Measurements from ENCODE around the gene RLN3. TPM values are rescaled to one million over a fixed set of nuclear protein-coding genes. Genes with fewer than 3 reads are reported as not detected.
"Not testable (repeated sequence)": the region's sequence is repeated elsewhere in the genome, so short reads cannot be mapped to it uniquely, and the experiment has no call there.

Gene RLN3
- total and polyA plus RNA-seq, 9 of the 15 experiments (the other 6 are each of a cell fraction or from before 2014, with no cell fraction given), result 0.31 to 1.2 (median 0.71) TPM; not detected in 6

DNA sequence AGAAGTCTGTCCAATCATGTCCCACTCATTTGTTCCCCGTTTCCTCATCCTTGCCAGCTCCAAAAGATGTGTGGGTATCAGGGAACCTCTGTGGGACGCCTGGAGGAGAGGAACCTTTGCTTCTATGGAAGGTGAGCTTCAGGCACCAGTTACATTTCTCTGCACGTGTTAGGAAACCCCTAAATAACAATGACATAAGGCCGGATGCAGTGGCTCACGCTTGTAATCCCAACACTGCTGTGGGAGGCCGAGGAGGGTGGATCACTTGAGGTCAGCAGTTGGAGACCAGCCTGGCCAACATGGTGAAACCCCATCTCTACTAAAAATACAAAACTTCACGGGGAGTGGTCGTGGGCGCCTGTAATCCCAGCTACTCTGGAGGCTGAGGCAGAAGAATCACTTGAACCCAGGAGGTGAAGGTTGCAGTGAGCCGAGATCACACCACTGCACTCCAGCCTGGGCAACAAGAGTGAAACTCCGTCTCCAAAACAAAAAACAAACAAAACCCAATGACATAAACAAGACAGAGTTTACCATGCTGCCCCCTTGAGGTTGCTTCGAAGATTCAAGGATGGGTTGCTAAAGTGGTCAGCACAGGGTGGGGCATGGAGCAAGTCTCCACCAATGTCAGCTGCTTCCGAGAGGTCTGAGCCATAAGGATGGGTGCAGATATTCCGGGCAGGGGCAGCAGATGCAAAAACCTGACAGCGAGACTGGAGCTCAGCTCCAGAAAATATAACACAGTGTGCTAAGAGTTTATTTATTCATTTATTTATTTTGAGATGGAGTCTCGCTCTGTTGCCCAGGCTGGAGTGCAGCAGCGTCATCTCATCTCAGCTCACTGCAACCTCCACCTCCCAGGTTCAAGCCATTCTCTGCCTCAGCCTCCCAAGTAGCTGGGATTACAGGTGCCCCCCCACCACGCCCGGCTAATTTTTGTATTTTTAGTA, 15.0 kb downstream of the RLN3 start (continued):
- TF ChIP-seq, protein P1, sequence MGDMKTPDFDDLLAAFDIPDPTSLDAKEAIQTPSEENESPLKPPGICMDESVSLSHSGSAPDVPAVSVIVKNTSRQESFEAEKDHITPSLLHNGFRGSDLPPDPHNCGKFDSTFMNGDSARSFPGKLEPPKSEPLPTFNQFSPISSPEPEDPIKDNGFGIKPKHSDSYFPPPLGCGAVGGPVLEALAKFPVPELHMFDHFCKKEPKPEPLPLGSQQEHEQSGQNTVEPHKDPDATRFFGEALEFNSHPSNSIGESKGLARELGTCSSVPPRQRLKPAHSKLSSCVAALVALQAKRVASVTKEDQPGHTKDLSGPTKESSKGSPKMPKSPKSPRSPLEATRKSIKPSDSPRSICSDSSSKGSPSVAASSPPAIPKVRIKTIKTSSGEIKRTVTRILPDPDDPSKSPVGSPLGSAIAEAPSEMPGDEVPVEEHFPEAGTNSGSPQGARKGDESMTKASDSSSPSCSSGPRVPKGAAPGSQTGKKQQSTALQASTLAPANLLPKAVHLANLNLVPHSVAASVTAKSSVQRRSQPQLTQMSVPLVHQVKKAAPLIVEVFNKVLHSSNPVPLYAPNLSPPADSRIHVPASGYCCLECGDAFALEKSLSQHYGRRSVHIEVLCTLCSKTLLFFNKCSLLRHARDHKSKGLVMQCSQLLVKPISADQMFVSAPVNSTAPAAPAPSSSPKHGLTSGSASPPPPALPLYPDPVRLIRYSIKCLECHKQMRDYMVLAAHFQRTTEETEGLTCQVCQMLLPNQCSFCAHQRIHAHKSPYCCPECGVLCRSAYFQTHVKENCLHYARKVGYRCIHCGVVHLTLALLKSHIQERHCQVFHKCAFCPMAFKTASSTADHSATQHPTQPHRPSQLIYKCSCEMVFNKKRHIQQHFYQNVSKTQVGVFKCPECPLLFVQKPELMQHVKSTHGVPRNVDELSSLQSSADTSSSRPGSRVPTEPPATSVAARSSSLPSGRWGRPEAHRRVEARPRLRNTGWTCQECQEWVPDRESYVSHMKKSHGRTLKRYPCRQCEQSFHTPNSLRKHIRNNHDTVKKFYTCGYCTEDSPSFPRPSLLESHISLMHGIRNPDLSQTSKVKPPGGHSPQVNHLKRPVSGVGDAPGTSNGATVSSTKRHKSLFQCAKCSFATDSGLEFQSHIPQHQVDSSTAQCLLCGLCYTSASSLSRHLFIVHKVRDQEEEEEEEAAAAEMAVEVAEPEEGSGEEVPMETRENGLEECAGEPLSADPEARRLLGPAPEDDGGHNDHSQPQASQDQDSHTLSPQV (IDR thresholded peaks at IDR 0.05), result peak; percentile 73
- peak; percentile 59; the same call in 1 of the 2 replicates for TF ChIP-seq SMARCA4 (IDR thresholded peaks at IDR 0.05)
- TF ChIP-seq ATF7 (IDR thresholded peaks at IDR 0.05), result peak; percentile 60; the same call in 1 of the 2 replicates
- TF ChIP-seq, protein P2, sequence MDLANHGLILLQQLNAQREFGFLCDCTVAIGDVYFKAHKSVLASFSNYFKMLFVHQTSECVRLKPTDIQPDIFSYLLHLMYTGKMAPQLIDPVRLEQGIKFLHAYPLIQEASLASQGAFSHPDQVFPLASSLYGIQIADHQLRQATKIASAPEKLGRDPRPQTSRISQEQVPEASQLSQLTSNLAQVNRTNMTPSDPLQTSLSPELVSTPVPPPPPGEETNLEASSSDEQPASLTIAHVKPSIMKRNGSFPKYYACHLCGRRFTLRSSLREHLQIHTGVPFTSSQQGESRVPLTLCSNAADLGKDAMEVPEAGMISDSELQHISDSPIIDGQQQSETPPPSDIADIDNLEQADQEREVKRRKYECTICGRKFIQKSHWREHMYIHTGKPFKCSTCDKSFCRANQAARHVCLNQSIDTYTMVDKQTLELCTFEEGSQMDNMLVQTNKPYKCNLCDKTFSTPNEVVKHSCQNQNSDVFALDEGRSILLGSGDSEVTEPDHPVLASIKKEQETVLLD (IDR thresholded peaks at IDR 0.05), result peak; percentile 63; the same call in 1 of the 2 replicates

DNA sequence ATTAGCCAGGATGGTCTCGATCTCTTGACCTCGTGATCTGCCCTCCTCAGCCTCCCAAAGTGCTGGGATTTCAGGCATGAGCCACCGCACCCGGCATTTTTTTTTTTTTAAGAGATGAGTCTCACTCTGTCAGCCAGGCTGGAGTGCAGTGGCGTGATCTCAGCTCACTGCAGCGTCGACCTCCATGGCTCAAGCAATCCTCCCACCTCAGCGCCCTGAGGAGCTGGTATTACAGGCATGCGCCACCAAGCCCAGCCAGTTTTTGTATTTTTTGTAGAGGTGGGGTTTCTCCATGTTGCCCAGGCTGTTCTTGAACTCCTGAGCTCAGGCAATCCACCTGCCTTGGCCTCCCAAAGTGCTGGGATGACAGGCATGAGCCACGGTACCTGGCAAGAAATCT, 19.9 kb downstream of the RLN3 start:
- in situ Hi-C loops (cut with MboI); FAIRE-seq: not testable (repeated sequence)

More for the DNA sequence above, 19.9 kb downstream of the RLN3 start:
- ChIA-PET CTCF (ENCODE audit: low intra/inter-chr PET ratio) (interaction anchor here (1.1 kb wide), 1 partner anchor 25 kb away, joined by 3 read pairs; the partner anchor contains the start of gene MISP3), POLR2A (interaction anchor here (0.8 to 1.0 kb wide), 2 partner anchors 16 to 88 kb away, joined by 3 read pairs; partner anchors contain the start of gene IL27RA)
- H3K79me2 ChIP-seq (ENCODE audit: control insufficient read depth, insufficient read depth, low read length); BruUV-seq (replicated peaks); H3K27ac ChIP-seq (ENCODE audit: extremely low read depth, low read depth, low read length); H3K9me3 ChIP-seq (replicated peaks; ENCODE audit: control insufficient read depth, insufficient read depth, low read depth, low read length); H2AFZ ChIP-seq (ENCODE audit: low read depth, low read length); H3K4me2 ChIP-seq (ENCODE audit: insufficient read depth, low read length); DNase-seq (ENCODE audit: extremely low read depth in 1 of 4, low spot score in 3 of 4); ATAC-seq; H3K9me1 ChIP-seq (ENCODE audit: control insufficient read depth, insufficient read depth, low read length); intact Hi-C loops (cut with micrococcal nuclease); H3K27me3 ChIP-seq (ENCODE audit: control insufficient read depth in 2 of 2, insufficient read depth in 2 of 2, low read length in 2 of 2); H3K4me3 ChIP-seq; H4K20me1 ChIP-seq (replicated peaks; ENCODE audit: control insufficient read depth, insufficient read depth, low read length); H3K9ac ChIP-seq (ENCODE audit: insufficient read depth in 1 of 2, low read depth in 2 of 2, low read length in 2 of 2): not testable (repeated sequence)
- WGBS (ENCODE audit: insufficient coverage, low coverage, missing lambda C conversion rate), result 89% methylated on average over 8 of the region's 10 CpGs
- Histone ChIP-seq H3K4me1 (replicated peaks in 1 of 2; ENCODE audit: control insufficient read depth in 2 of 2, insufficient read depth in 2 of 2, low read length in 2 of 2) (peaks cover 0 to 14% of the 10 kb centered on the region in 2 experiments; a peak in 2 of 5 replicates), H3K36me3 (ENCODE audit: control insufficient read depth, insufficient read depth, low read length) (peaks cover 29% of the 10 kb centered on the region; the same call in 2 of the 3 replicates)

Data from K562 (cell line).